ENCODE results near the gene STRA6.

Gene STRA6

DNA sequence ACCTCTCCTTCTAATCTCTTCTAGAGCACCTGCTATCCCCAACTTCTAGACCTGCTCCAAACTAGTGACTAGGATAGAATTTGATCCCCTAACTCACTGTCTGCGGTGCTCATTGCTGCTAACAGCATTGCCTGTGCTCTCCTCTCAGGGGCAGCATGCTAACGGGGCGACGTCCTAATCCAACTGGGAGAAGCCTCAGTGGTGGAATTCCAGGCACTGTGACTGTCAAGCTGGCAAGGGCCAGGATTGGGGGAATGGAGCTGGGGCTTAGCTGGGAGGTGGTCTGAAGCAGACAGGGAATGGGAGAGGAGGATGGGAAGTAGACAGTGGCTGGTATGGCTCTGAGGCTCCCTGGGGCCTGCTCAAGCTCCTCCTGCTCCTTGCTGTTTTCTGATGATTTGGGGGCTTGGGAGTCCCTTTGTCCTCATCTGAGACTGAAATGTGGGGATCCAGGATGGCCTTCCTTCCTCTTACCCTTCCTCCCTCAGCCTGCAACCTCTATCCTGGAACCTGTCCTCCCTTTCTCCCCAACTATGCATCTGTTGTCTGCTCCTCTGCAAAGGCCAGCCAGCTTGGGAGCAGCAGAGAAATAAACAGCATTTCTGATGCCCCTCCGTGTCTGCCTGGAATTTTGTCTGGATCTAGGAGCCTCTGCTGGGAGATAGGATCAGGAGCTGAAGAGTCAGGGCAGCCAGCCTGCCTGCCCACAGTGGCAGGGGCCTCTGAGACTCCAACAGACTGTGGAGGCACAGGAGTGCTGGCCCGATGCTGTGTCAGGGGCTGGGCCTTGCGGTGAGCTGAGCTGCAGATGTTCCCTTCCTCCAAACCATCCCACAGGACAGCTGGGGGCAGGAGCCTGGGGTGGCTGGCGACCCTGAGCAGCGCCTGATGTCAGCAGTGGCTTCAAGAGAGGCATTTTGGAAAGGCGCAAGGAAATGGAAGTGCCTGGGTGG lies 26.0 kb downstream of the STRA6 start:
- no peaks in the 10 kb centered on the region for H3K27me3 ChIP-seq (ENCODE audit: insufficient read depth, low read length)
- no peak overlapping the region for H2AFZ ChIP-seq (ENCODE audit: low read depth, low read length)
- peaks cover 19% of the 10 kb centered on the region for H3K4me1 ChIP-seq (ENCODE audit: insufficient read depth, low read length)
- no peaks in the 10 kb centered on the region for H3K36me3 ChIP-seq (ENCODE audit: insufficient read depth, low read length)
- no peak overlapping the region for H3K4me3 ChIP-seq (ENCODE audit: low read length)
- no peaks in the 10 kb centered on the region for H3K9me3 ChIP-seq (ENCODE audit: low read length)

DNA sequence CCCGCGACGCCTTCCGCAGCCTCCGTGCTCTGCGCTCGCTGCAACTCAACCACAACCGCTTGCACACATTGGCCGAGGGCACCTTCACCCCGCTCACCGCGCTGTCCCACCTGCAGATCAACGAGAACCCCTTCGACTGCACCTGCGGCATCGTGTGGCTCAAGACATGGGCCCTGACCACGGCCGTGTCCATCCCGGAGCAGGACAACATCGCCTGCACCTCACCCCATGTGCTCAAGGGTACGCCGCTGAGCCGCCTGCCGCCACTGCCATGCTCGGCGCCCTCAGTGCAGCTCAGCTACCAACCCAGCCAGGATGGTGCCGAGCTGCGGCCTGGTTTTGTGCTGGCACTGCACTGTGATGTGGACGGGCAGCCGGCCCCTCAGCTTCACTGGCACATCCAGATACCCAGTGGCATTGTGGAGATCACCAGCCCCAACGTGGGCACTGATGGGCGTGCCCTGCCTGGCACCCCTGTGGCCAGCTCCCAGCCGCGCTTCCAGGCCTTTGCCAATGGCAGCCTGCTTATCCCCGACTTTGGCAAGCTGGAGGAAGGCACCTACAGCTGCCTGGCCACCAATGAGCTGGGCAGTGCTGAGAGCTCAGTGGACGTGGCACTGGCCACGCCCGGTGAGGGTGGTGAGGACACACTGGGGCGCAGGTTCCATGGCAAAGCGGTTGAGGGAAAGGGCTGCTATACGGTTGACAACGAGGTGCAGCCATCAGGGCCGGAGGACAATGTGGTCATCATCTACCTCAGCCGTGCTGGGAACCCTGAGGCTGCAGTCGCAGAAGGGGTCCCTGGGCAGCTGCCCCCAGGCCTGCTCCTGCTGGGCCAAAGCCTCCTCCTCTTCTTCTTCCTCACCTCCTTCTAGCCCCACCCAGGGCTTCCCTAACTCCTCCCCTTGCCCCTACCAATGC lies 27.1 kb downstream of the STRA6 start:
- Histone ChIP-seq H3K9me3 (ENCODE audit: low read length) (no peaks in the 10 kb centered on the region), H3K4me3 (ENCODE audit: low read length) (no peak overlapping the region), H2AFZ (ENCODE audit: low read depth, low read length) (no peak overlapping the region), H3K36me3 (ENCODE audit: insufficient read depth, low read length) (no peaks in the 10 kb centered on the region), H3K27me3 (ENCODE audit: insufficient read depth, low read length) (no peaks in the 10 kb centered on the region), H3K4me1 (ENCODE audit: insufficient read depth, low read length) (peaks cover 19% of the 10 kb centered on the region)

DNA sequence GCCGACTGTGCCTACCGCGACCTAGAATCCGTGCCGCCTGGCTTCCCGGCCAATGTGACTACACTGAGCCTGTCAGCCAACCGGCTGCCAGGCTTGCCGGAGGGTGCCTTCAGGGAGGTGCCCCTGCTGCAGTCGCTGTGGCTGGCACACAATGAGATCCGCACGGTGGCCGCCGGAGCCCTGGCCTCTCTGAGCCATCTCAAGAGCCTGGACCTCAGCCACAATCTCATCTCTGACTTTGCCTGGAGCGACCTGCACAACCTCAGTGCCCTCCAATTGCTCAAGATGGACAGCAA lies 27.7 kb downstream of the STRA6 start:
- H3K27me3 ChIP-seq (ENCODE audit: insufficient read depth, low read length), result no peaks in the 10 kb centered on the region
- H2AFZ ChIP-seq (ENCODE audit: low read depth, low read length), result no peak overlapping the region
- H3K4me1 ChIP-seq (ENCODE audit: insufficient read depth, low read length), result peaks cover 19% of the 10 kb centered on the region
- H3K36me3 ChIP-seq (ENCODE audit: insufficient read depth, low read length), result no peaks in the 10 kb centered on the region
- H3K9me3 ChIP-seq (ENCODE audit: low read length), result no peaks in the 10 kb centered on the region
- H3K4me3 ChIP-seq (ENCODE audit: low read length), result no peak overlapping the region

DNA sequence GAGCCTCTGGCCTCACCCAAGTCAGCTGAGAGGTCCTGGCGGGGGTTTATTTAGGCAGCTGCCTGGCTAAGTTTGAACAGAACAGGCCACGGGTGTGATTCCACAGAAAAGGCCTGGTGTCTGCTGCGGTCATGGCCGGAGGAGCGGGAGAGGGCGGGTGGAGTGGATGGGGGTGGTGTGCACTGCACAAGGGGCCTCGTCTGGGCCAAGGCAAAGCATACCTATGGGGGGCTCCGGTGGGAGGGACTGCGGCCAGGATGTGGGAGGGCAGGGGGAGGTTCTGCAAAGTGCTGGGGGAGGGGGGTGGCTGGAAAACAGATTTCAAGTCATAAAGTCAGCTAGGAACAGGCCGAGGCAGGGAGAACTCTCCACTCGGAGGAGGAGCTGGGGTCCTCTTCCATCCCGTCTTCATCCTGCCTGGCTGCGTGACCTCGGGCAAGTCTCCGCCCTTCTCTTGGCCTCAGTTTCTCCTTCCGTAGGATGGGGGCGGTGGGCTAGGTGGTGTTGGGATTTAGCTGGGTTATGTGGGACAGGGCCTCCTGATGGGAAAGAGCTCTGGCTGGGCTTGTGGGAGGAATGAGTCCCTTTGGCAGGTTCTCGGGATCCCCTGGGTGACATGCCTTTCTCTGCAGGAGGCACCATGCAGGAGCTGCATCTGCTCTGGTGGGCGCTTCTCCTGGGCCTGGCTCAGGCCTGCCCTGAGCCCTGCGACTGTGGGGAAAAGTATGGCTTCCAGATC lies 28.2 kb downstream of the STRA6 start:
- no peaks in the 10 kb centered on the region for H3K36me3 ChIP-seq (ENCODE audit: insufficient read depth, low read length)
- H3K4me3 ChIP-seq (ENCODE audit: low read length), result no peak overlapping the region
- H2AFZ ChIP-seq (ENCODE audit: low read depth, low read length), result no peak overlapping the region
- no peaks in the 10 kb centered on the region for H3K9me3 ChIP-seq (ENCODE audit: low read length)
- H3K4me1 ChIP-seq (ENCODE audit: insufficient read depth, low read length), result peaks cover 19% of the 10 kb centered on the region
- H3K27me3 ChIP-seq (ENCODE audit: insufficient read depth, low read length), result no peaks in the 10 kb centered on the region

DNA sequence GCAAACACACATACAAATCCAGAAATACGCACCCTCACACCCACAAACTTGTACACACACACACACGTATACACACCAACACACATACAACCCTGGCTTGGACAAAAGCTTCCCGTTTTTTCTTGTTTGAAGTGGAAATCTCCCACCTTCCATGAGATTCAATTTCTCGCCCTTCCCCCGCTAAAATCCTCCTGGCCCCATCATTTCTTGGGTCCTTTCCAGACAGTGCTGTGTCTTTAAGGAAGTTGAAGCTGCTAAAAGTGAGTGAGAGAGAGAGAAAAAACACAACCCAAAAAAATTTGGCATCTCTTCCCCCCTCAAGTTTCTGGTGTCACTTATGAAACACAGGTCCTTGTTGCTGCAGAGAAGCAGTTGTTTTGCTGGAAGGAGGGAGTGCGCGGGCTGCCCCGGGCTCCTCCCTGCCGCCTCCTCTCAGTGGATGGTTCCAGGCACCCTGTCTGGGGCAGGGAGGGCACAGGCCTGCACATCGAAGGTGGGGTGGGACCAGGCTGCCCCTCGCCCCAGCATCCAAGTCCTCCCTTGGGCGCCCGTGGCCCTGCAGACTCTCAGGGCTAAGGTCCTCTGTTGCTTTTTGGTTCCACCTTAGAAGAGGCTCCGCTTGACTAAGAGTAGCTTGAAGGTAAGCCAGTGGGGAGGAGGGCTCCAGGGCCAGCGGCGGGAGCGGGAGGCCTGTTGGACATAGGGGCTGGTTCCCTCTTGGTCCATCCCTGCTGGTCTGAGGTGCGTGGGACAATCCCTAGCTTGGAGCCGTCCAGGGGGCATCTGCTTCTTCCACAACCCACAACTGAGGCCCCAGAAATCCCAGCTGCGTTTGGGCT lies 29.0 kb downstream of the STRA6 start, which contains the start of gene ISLR:
ISLR (plus strand) TSS at position 331 of the 839 bp plus-strand sequence. CDS start 1,149 bp downstream, outside the sequence.
- H3K27me3 ChIP-seq (ENCODE audit: insufficient read depth, low read length), result no peaks in the 10 kb centered on the region
- no peak within 1 kb of the TSS for H3K4me3 ChIP-seq (ENCODE audit: low read length)
- H2AFZ ChIP-seq (ENCODE audit: low read depth, low read length), result no peak within 1 kb of the TSS
- H3K9me3 ChIP-seq (ENCODE audit: low read length), result no peaks in the 10 kb centered on the region
- no peaks in the 10 kb centered on the region for H3K36me3 ChIP-seq (ENCODE audit: insufficient read depth, low read length)
- peaks cover 22% of the 10 kb centered on the region for H3K4me1 ChIP-seq (ENCODE audit: insufficient read depth, low read length)

DNA sequence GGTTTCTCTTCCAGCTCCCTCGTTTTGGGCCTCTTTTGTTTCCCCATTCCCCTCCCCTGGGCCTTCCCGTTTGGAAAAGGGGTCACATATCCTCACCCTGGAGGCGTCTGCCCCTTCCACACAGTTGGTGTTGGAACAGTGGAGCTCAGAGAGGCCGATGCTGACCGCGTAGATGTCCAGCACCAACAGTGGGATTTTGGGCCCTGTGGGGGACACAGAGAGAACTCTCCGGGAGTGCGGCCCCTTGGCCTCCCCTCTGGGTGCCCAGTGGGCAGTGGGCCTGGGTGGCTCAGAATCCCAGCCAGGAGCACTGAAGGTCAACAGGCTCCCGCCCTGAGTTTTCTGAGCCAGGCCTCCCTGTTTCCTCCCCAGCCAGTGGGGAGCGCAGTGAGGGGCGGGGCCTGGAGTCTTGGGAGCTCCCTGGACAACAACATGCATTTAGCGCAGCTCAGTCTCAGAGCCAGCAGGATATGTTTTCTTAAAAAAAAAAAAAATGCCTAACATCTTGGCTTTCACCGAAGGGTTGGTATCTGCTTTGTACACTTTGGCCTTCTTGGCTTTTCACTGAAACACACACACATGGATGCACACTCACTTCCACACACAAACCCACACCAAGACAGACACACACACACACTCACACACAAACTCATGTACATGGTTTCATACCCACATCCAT lies 29.7 kb downstream of the STRA6 start:
- no peak overlapping the region for H2AFZ ChIP-seq (ENCODE audit: low read depth, low read length)
- no peak overlapping the region for H3K4me3 ChIP-seq (ENCODE audit: low read length)
- peaks cover 3% of the 10 kb centered on the region for H3K27me3 ChIP-seq (ENCODE audit: insufficient read depth, low read length)
- no peaks in the 10 kb centered on the region for H3K36me3 ChIP-seq (ENCODE audit: insufficient read depth, low read length)
- H3K9me3 ChIP-seq (ENCODE audit: low read length), result no peaks in the 10 kb centered on the region
- H3K4me1 ChIP-seq (ENCODE audit: insufficient read depth, low read length), result peaks cover 23% of the 10 kb centered on the region

DNA sequence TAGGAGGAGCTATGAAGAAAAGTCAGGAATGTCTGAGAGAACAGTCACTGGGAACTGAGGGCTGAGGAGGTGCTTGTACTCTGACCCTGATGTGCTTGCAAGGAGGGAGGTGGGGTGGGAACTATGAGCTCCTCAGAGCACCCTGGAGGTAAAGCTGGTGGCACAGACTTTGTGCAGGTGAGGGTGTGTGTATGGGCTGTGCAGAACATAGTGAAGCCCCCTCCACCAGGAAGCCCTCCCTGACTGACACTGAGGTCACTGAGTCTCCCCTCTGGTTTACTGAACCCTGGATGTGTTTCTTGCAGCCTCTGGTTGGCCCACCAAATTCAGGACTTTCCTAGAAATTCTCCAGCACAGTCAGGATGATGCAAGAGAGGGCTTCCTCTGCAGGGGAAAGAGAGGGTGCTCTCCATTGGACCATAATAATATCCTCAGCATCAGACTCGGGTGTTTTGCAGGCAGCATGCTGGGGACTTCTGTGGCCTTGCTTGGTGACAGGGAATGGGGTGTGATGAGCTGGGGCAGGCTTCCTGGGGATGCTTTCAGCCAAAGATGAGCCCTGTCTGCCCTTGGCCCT lies 30.5 kb downstream of the STRA6 start:
- Histone ChIP-seq H3K27me3 (ENCODE audit: insufficient read depth, low read length) (peaks cover 4% of the 10 kb centered on the region), H3K9me3 (ENCODE audit: low read length) (no peaks in the 10 kb centered on the region), H3K36me3 (ENCODE audit: insufficient read depth, low read length) (no peaks in the 10 kb centered on the region), H2AFZ (ENCODE audit: low read depth, low read length) (no peak overlapping the region), H3K4me1 (ENCODE audit: insufficient read depth, low read length) (peaks cover 17% of the 10 kb centered on the region), H3K4me3 (ENCODE audit: low read length) (no peak overlapping the region)

DNA sequence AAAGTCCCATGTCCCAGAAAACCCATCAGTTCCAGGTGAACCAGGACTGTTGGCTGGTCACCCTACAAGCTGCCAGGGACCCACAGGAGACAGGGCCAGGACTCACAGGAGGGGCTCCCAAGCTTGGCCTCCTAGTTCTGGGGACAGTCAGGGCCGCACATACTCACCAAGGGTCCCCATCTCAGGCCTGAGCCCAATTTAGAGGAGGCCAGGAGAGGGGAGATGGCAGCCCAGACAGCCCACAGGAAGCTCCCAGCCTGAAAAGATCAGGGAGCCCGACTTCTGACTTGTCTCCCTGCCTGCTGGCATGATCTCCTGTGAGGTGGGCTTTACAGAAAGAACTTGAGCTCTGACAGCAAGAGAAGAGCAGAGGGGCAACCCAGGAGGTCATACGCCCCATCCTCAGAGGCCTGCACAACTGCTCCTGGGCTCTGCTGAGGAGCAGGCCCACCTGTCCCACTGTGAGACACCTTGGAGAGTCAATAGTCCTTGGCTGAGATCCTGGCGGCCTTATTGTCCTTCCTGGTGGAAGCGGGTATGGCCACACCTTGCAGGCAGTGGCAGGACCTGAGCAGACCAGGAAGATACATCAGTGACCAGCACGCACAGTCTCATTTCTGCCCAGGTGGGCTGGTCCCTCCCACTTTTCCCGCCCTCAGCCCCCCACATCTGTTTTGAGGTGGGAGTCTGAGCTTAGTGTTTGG lies 31.6 kb downstream of the STRA6 start:
- H3K4me1 ChIP-seq (ENCODE audit: insufficient read depth, low read length), result peaks cover 13% of the 10 kb centered on the region
- H3K4me3 ChIP-seq (ENCODE audit: low read length), result no peak overlapping the region
- H3K27me3 ChIP-seq (ENCODE audit: insufficient read depth, low read length), result peaks cover 4% of the 10 kb centered on the region
- no peaks in the 10 kb centered on the region for H3K36me3 ChIP-seq (ENCODE audit: insufficient read depth, low read length)
- no peaks in the 10 kb centered on the region for H3K9me3 ChIP-seq (ENCODE audit: low read length)
- no peak overlapping the region for H2AFZ ChIP-seq (ENCODE audit: low read depth, low read length)

DNA sequence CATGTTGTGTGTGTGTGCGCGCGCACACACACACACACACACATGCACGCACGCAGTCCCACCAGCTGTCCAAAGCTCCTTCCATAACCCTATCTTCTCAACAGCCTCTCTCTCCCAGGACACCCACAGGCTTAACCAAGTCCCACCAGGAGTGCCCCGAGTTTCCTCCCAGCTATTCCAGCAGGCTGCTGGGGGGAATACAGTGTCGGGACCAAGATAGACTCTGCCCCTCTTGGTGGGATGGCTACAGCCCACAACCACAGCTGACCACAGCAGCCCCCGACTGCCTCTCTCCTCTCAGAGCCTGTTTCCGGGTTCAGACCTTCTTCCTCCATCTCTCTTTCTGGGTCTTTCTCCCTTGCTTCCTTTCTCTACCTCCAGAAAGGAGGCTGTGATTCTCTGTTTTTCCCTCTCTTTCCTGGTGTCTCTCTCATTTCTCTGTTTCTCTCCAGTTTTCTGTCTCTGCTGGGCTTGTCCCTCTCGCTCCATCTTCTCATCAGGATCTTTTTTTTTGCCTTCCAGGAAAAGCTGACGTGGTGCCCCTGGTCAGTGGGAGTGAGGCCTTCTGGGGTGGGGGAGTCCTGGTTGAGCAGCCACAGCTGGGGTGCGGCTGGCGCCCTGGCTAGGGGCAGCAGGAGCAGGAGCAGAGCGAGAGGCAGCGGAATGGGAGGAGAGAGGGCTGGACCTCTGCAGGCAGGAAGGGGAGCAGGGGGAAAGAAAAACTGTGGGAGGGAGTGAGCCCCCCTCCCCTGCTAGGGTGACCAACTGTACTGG lies 32.3 kb downstream of the STRA6 start:
- Histone ChIP-seq H3K4me3 (ENCODE audit: low read length) (no peak overlapping the region), H3K4me1 (ENCODE audit: insufficient read depth, low read length) (peaks cover 13% of the 10 kb centered on the region), H3K9me3 (ENCODE audit: low read length) (no peaks in the 10 kb centered on the region), H3K36me3 (ENCODE audit: insufficient read depth, low read length) (no peaks in the 10 kb centered on the region), H2AFZ (ENCODE audit: low read depth, low read length) (no peak overlapping the region), H3K27me3 (ENCODE audit: insufficient read depth, low read length) (peaks cover 4% of the 10 kb centered on the region)

DNA sequence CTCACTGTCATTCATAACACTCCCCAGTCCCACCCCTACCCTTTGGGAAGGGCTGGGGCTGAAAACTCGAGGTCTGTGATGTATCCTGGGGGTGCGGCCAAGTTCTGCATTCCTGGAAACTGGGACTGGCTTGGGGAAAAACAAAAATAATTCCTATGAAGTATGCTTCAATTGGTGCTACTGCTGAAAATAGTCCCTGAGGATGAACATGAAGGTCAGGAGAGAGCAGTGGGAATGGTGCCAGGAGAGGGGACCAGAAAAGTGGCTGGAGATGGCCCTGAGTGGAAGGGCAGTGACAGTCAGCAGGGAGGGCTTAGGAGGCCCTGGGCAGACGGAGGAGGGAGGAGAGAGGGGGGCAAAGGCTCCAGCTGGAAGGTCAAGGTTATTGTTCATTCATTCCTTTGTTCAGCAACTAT lies 33.9 kb downstream of the STRA6 start:
- Histone ChIP-seq H3K9me3 (ENCODE audit: low read length) (no peaks in the 10 kb centered on the region), H3K4me1 (ENCODE audit: insufficient read depth, low read length) (peaks cover 13% of the 10 kb centered on the region), H3K36me3 (ENCODE audit: insufficient read depth, low read length) (no peaks in the 10 kb centered on the region), H3K4me3 (ENCODE audit: low read length) (no peak overlapping the region), H2AFZ (ENCODE audit: low read depth, low read length) (no peak overlapping the region), H3K27me3 (ENCODE audit: insufficient read depth, low read length) (peaks cover 4% of the 10 kb centered on the region)
